ENCODE results near the gene MARS2. TPM values are rescaled to one million over a fixed set of nuclear protein-coding genes. Genes with fewer than 3 reads are reported as not detected.
"Not testable (repeated sequence)": the region's sequence is repeated elsewhere in the genome, so short reads cannot be mapped to it uniquely, and the experiment has no call there.

The MARS2 gene
- total RNA-seq, 1 donor from 2014 or later: 8.3 TPM

GRCh38 chr2:197708331-197708730 is 3.2 kb downstream of the MARS2 start:
- no peak for DNase-seq (ENCODE audit: low spot score, unreplicated experiment)
- TF ChIP-seq CTCF (IDR thresholded peaks at IDR 0.05; ENCODE audit: unreplicated experiment): no peak

GRCh38 chr2:197709140-197709539 is 4.0 kb downstream of the MARS2 start:
- H3K27me3 Mint-ChIP-seq; DNase-seq (ENCODE audit: low spot score, unreplicated experiment); H3K27ac Mint-ChIP-seq; H3K4me3 Mint-ChIP-seq (ENCODE audit: low read depth); H3K36me3 Mint-ChIP-seq (ENCODE audit: insufficient read depth); H3K9me3 Mint-ChIP-seq (ENCODE audit: low read depth): not testable (repeated sequence)
- H3K4me1 Mint-ChIP-seq (ENCODE audit: low read depth): peaks cover 26% of the 10 kb centered on the region

More at GRCh38 chr2:197708331-197708730, 3.2 kb downstream of the MARS2 start:
- Mint-ChIP-seq H3K27ac (no peak overlapping the region), H3K36me3 (ENCODE audit: insufficient read depth) (no peaks in the 10 kb centered on the region), H3K27me3 (no peaks in the 10 kb centered on the region), H3K4me1 (ENCODE audit: low read depth) (peaks cover 25% of the 10 kb centered on the region), H3K4me3 (ENCODE audit: low read depth) (no peak overlapping the region), H3K9me3 (ENCODE audit: low read depth) (no peaks in the 10 kb centered on the region)

DNA sequence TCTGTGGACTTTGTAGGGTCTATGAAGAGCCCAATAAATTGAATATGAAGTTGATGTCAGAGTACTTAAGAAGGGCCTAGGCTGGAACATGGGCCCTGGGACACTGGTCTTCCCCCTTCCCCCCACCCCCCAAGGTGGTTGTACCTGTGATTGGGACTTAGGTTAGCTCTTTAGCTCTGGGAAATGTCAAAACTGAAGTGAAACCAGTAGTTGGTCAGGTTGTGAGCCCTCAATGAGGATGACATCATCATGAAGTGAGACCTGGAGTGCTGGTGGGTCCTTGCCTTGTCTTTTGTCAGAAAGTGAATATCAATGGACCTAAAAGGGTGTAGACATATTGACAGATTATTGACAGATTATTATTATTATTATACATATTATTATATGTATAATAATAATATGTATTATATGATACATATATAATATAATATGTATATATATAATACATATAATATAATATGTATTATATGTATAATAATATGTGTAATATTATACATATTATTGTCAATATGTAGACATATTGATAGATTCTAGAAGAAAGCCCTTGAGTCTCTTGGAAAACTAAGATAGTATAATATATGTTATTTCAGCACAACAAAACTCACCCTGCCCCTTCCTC is 5.4 kb downstream of the MARS2 start:
- H3K9me3 Mint-ChIP-seq (ENCODE audit: low read depth): no peaks in the 10 kb centered on the region

GRCh38 chr2:197711578-197711977 is 6.4 kb downstream of the MARS2 start:
- no peak for TF ChIP-seq CTCF (IDR thresholded peaks at IDR 0.05; ENCODE audit: unreplicated experiment)
- DNase-seq (ENCODE audit: low spot score, unreplicated experiment): no peak
- Mint-ChIP-seq H3K9me3 (ENCODE audit: low read depth) (no peaks in the 10 kb centered on the region), H3K4me3 (ENCODE audit: low read depth) (no peak overlapping the region), H3K27ac (no peak overlapping the region), H3K4me1 (ENCODE audit: low read depth) (peaks cover 19% of the 10 kb centered on the region), H3K27me3 (no peaks in the 10 kb centered on the region), H3K36me3 (ENCODE audit: insufficient read depth) (no peaks in the 10 kb centered on the region)

More for the DNA sequence above, 5.4 kb downstream of the MARS2 start:
- Mint-ChIP-seq H3K27me3 (no peaks in the 10 kb centered on the region), H3K36me3 (ENCODE audit: insufficient read depth) (no peaks in the 10 kb centered on the region), H3K27ac (no peak overlapping the region), H3K4me3 (ENCODE audit: low read depth) (no peak overlapping the region), H3K4me1 (ENCODE audit: low read depth) (peaks cover 24% of the 10 kb centered on the region)
- no peak for TF ChIP-seq CTCF (IDR thresholded peaks at IDR 0.05; ENCODE audit: unreplicated experiment)
- DNase-seq (ENCODE audit: low spot score, unreplicated experiment): no peak

- H3K4me3 Mint-ChIP-seq (ENCODE audit: low read depth): no peak overlapping the region
- H3K4me1 Mint-ChIP-seq (ENCODE audit: low read depth): peaks cover 9% of the 10 kb centered on the region
- DNase-seq (ENCODE audit: low spot score, unreplicated experiment): no peak
Measured at GRCh38 chr2:197713271-197713670, 8.1 kb downstream of the MARS2 start.

More at GRCh38 chr2:197713271-197713670, 8.1 kb downstream of the MARS2 start:
- Mint-ChIP-seq H3K27ac (no peak overlapping the region), H3K27me3 (no peaks in the 10 kb centered on the region), H3K9me3 (ENCODE audit: low read depth) (no peaks in the 10 kb centered on the region), H3K36me3 (ENCODE audit: insufficient read depth) (no peaks in the 10 kb centered on the region)
- no peak for TF ChIP-seq CTCF (IDR thresholded peaks at IDR 0.05; ENCODE audit: unreplicated experiment)

All from progenitor cell of endocrine pancreas (in vitro differentiated cells).